COLO668 (cell line): ENCODE measurements around the gene PIK3AP1.
"Not testable (repeated sequence)": the region's sequence is repeated elsewhere in the genome, so short reads cannot be mapped to it uniquely, and the experiment has no call there.

ENCODE experiments used
- DNase-seq: peaks from one replicate; lab custom pipeline; 2025; ENCODE audit not compliant: unreplicated experiment; lab: John Stamatoyannopoulos, UW

Gene PIK3AP1

GRCh38 chr10:96545558-96545957, 174.8 kb downstream of the PIK3AP1 start:
- DNase-seq: not testable (repeated sequence)
